Hepatocyte (in vitro differentiated cells): ENCODE results near the gene CPTP. TPM values are rescaled to one million over a fixed set of nuclear protein-coding genes. Genes with fewer than 3 reads are reported as not detected.
A peak's percentile ranks its signal among the peaks of the same experiment; 100 is the strongest.

Source experiments
- DNase-seq: peaks from one replicate; pipeline ENCODE4 v3.0.0-alpha.2; 2016; ENCODE audit warnings: low spot score
- H2AFZ ChIP-seq: fragments of 200-600 bp; sonication (generic); 2 replicates; pipeline ENCODE4 v1.6.0; 2016; ENCODE audit warnings: antibody characterized with exemption, mild to moderate bottlenecking
- H3K27ac ChIP-seq: fragments of 200-600 bp; sonication (generic); 2 replicates; pipeline ENCODE4 v1.5.1; 2016; ENCODE audit warnings: mild to moderate bottlenecking
- H3K27me3 ChIP-seq: fragments of 200-600 bp; sonication (generic); 2 replicates; pipeline ENCODE4 v1.6.1; 2016
- H3K36me3 ChIP-seq: fragments of 200-600 bp; sonication (generic); replicated peaks from 2 replicates; pipeline ENCODE4 v1.5.1; 2016; ENCODE audit warnings: low read depth; ENCODE audit not compliant: insufficient read depth
- H3K4me1 ChIP-seq: fragments of 200-600 bp; sonication (generic); 2 replicates; pipeline ENCODE4 v1.5.1; 2016; ENCODE audit warnings: mild to moderate bottlenecking, moderate library complexity; ENCODE audit not compliant: insufficient read depth
- H3K4me2 ChIP-seq: fragments of 200-600 bp; sonication (generic); 2 replicates; pipeline ENCODE4 v1.6.0; 2016
- H3K4me3 ChIP-seq: fragments of 200-600 bp; sonication (generic); 2 replicates; pipeline ENCODE4 v1.5.1; 2016; ENCODE audit warnings: mild to moderate bottlenecking
- H3K79me2 ChIP-seq: fragments of 200-600 bp; sonication (generic); 2 replicates; pipeline ENCODE4 v1.6.0; 2017; ENCODE audit warnings: mild to moderate bottlenecking
- H3K9me2 ChIP-seq: fragments of 200-600 bp; sonication (generic); replicated peaks from 2 replicates; pipeline ENCODE4 v1.6.0; 2017; ENCODE audit warnings: mild to moderate bottlenecking; ENCODE audit not compliant: insufficient read depth
- H3K9me3 ChIP-seq: fragments of 200-600 bp; sonication (generic); 2 replicates; pipeline ENCODE4 v1.5.1; 2016; ENCODE audit warnings: low read depth, mild to moderate bottlenecking
- H4K20me1 ChIP-seq: fragments of 200-600 bp; sonication (generic); 2 replicates; pipeline ENCODE4 v1.6.0; 2016; ENCODE audit warnings: mild to moderate bottlenecking; ENCODE audit not compliant: insufficient read depth, poor library complexity, severe bottlenecking
- EZH2 ChIP-seq: fragments of 200-600 bp; sonication (generic); IDR thresholded peaks from 2 replicates; pipeline ENCODE4 v1.6.1; 2016; ENCODE audit warnings: antibody characterized with exemption, mild to moderate bottlenecking, borderline replicate concordance
- EZH2phosphoT487 ChIP-seq: fragments of 200-600 bp; sonication (generic); IDR thresholded peaks from one replicate; pipeline ENCODE4 v1.6.1; 2018; ENCODE audit warnings: antibody characterized with exemption, mild to moderate bottlenecking, low read depth, moderate library complexity; ENCODE audit not compliant: unreplicated experiment, severe bottlenecking
- WGBS: methylation state at CpG from one replicate; pipeline ENCODE4 v1.1.6; 2016; ENCODE audit warnings: low lambda C conversion rate; ENCODE audit errors: missing lambda C conversion rate; 5-methylcytosine and 5-hydroxymethylcytosine counted together
- polyA plus RNA-seq: library from polyadenylated mRNA; unstranded; fragments of >200 nt; fragmentation: Nextera tagmentation; extraction: Ambion mirVana; gene quantifications from 2 replicates; pipeline ENCODE4 v1.2.1, GENCODE V29; 2016
- total RNA-seq: library from RNA; depleted of rRNA; stranded (reverse); fragments of >200 nt; gene quantifications from 2 replicates; pipeline ENCODE4 v1.2.3, GENCODE V29; 2014
- TF ChIP-seq, protein P1 (sequence below): fragments of 200-600 bp; sonication (generic); IDR thresholded peaks from 2 replicates; pipeline ENCODE4 v1.5.1; 2016; ENCODE audit warnings: antibody characterized with exemption, mild to moderate bottlenecking; ENCODE audit not compliant: poor library complexity

Gene CPTP
- total and polyA plus RNA-seq, 2 experiments from 2014 or later, result 12.8 to 45.6 TPM

DNA sequence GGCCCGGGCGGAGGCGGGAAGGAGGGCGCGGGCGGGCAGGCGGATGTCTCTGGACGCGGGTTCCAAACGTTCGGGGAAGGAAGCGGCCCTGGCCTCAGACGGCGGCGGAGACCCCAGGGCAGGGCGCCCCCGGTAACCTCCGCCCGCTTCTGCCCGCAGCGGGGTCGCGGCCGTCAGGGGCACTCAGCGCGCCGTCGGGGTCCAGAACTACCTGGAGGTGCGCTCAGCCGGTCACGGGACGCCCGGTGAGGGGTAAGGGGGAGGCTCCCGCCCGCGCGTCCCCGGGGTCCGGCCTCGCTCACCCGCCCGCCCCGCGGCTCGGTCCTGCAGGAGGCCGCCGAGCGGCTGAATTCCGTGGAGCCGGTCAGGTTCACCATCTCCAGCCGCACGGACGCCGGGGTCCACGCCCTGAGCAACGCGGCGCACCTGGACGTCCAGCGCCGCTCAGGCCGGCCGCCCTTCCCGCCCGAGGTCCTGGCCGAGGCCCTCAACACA is 15.8 kb upstream of the CPTP start:
- no peaks in the 10 kb centered on the region for H3K9me3 ChIP-seq

DNA sequence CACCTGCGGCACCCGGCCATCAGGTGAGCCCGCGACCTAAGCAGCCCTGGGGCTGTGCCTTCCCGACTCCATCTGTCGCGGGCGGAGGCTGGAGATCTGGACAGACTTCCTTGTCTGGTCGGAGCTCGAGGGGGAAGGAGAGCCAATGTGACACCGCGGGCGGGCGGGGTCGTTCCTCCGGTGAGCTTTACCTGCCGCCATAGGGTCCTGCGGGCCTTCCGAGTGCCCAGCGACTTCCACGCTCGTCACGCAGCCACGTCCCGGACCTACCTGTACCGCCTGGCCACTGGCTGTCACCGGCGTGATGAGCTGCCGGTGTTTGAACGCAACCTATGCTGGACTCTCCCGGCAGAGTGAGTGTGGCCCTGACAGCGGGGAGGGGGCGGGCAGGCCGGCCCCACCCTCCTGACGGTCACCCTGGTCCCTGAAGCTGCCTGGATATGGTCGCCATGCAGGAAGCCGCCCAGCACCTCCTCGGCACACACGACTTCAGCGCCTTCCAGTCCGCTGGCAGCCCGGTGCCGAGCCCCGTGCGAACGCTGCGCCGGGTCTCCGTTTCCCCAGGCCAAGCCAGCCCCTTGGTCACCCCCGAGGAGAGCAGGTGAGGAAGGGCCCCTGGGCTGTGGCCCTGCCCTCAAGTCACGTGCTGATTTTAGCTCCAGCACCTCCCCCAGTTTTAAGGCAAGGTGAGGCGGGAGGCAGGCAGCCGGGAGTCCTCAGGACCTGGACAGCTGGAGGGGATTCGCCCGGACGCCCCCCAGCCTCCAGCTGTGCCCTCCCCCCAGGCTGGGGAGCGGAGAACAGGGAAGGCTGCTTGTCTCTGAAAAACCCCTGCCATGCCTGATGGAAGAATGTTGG is 15.1 kb upstream of the CPTP start:
- H3K36me3 ChIP-seq, result no peaks in the 10 kb centered on the region
- H4K20me1 ChIP-seq, result peaks cover 15% of the 10 kb centered on the region
- H3K9me2 ChIP-seq, result no peaks in the 10 kb centered on the region
- peak overlapping the region; percentile 9 for H2AFZ ChIP-seq
- H3K4me3 ChIP-seq, result peak overlapping the region; percentile 98
- H3K9me3 ChIP-seq, result no peaks in the 10 kb centered on the region
- peaks cover 34% of the 10 kb centered on the region for H3K4me1 ChIP-seq
- TF ChIP-seq EZH2, result no peak
- TF ChIP-seq, protein P1, sequence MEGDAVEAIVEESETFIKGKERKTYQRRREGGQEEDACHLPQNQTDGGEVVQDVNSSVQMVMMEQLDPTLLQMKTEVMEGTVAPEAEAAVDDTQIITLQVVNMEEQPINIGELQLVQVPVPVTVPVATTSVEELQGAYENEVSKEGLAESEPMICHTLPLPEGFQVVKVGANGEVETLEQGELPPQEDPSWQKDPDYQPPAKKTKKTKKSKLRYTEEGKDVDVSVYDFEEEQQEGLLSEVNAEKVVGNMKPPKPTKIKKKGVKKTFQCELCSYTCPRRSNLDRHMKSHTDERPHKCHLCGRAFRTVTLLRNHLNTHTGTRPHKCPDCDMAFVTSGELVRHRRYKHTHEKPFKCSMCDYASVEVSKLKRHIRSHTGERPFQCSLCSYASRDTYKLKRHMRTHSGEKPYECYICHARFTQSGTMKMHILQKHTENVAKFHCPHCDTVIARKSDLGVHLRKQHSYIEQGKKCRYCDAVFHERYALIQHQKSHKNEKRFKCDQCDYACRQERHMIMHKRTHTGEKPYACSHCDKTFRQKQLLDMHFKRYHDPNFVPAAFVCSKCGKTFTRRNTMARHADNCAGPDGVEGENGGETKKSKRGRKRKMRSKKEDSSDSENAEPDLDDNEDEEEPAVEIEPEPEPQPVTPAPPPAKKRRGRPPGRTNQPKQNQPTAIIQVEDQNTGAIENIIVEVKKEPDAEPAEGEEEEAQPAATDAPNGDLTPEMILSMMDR, result no peak
- TF ChIP-seq EZH2phosphoT487, result no peak
- DNase-seq, result peak; percentile 53
- H3K4me2 ChIP-seq, result peak overlapping the region; percentile 91
- H3K79me2 ChIP-seq, result peaks cover 47% of the 10 kb centered on the region
- no peaks in the 10 kb centered on the region for H3K27me3 ChIP-seq
- 29% methylated on average over 55 of the region's 57 CpGs for WGBS
- peak overlapping the region; percentile 87 for H3K27ac ChIP-seq

More for the DNA sequence above, 15.8 kb upstream of the CPTP start:
- peak overlapping the region; percentile 87 for H3K27ac ChIP-seq
- peak; percentile 54 for DNase-seq
- H3K27me3 ChIP-seq, result no peaks in the 10 kb centered on the region
- no peaks in the 10 kb centered on the region for H3K9me2 ChIP-seq
- WGBS, result under 1% methylated on average over 29 of the region's 66 CpGs
- peaks cover 21% of the 10 kb centered on the region for H4K20me1 ChIP-seq
- no peaks in the 10 kb centered on the region for H3K36me3 ChIP-seq
- TF ChIP-seq, protein P1, result no peak
- TF ChIP-seq EZH2, result no peak
- no peak for TF ChIP-seq EZH2phosphoT487
- H2AFZ ChIP-seq, result peak overlapping the region; percentile 9
- peak overlapping the region; percentile 91 for H3K4me2 ChIP-seq
- H3K79me2 ChIP-seq, result peaks cover 54% of the 10 kb centered on the region
- peak overlapping the region; percentile 98 for H3K4me3 ChIP-seq
- H3K4me1 ChIP-seq, result peaks cover 41% of the 10 kb centered on the region

DNA sequence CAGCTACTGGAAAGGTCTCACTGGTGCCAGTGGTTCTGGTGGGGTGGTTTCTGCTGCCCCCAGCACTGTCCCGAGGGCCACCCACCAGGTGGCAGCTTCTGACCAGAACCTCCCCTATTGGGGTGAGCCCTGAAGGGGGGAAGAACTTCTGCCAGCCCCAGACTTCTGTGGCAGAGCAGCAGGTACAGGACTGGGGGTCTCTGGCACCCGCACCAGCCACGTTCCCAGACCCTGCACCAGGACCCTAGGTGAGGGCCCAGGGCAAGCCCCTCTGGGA is 14.6 kb upstream of the CPTP start:
- H4K20me1 ChIP-seq, result peaks cover 12% of the 10 kb centered on the region
- H2AFZ ChIP-seq, result no peak overlapping the region
- no peak overlapping the region for H3K27ac ChIP-seq
- H3K9me3 ChIP-seq, result no peaks in the 10 kb centered on the region
- H3K4me2 ChIP-seq, result peak overlapping the region; percentile 91
- H3K36me3 ChIP-seq, result no peaks in the 10 kb centered on the region
- peaks cover 30% of the 10 kb centered on the region for H3K4me1 ChIP-seq
- no peaks in the 10 kb centered on the region for H3K27me3 ChIP-seq
- H3K79me2 ChIP-seq, result peaks cover 42% of the 10 kb centered on the region
- no peak overlapping the region for H3K4me3 ChIP-seq
- 78% methylated on average over 3 of the region's 3 CpGs for WGBS
- no peaks in the 10 kb centered on the region for H3K9me2 ChIP-seq
- TF ChIP-seq EZH2 (no peak), EZH2phosphoT487 (no peak)
- no peak for DNase-seq

DNA sequence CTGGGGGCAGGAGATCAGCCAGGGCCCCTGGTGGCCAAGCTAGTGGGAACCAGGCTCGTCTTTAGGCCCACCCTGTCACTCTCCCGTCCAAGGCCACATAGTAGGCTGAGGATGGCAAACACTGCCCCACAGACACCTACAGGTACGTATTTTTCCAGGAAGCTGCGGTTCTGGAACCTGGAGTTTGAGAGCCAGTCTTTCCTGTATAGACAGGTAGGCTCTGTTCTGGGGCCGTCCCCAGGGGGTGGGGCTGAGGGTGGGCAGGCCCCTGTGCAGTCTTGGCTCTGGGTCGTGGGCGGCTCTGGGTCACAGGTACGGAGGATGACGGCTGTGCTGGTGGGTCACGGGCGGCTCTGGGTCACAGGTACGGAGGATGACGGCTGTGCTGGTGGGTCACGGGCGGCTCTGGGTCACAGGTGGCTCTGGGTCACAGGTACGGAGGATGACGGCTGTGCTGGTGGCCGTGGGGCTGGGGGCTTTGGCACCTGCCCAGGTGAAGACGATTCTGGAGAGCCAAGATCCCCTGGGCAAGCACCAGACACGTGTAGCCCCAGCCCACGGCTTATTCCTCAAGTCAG is 14.0 kb upstream of the CPTP start:
- Histone ChIP-seq H3K4me3 (no peak overlapping the region), H4K20me1 (peaks cover 7% of the 10 kb centered on the region), H3K36me3 (no peaks in the 10 kb centered on the region), H3K79me2 (peaks cover 39% of the 10 kb centered on the region), H3K27me3 (no peaks in the 10 kb centered on the region), H3K9me3 (no peaks in the 10 kb centered on the region), H3K4me2 (peak overlapping the region; percentile 91), H3K4me1 (peaks cover 24% of the 10 kb centered on the region), H3K27ac (no peak overlapping the region), H2AFZ (no peak overlapping the region), H3K9me2 (no peaks in the 10 kb centered on the region)
- DNase-seq, result no peak
- no peak for TF ChIP-seq EZH2
- TF ChIP-seq EZH2phosphoT487, result no peak
- TF ChIP-seq, protein P1, result no peak
- WGBS, result 87% methylated on average over 17 of the region's 21 CpGs
